Astrocyte (in vitro differentiated cells and primary cell): ENCODE data around the gene MED4.

ENCODE experiments used
- CTCF ChIP-seq: IDR thresholded peaks from 2 replicates; pipeline ENCODE4 v1.5.1; 2011; ENCODE audit warnings: low read depth, mild to moderate bottlenecking, inconsistent platforms, low read length, moderate library complexity; ENCODE audit not compliant: insufficient read depth
- EZH2 ChIP-seq: IDR thresholded peaks from 2 replicates; pipeline ENCODE4 v1.6.1; 2012; ENCODE audit warnings: mild to moderate bottlenecking, low read length, inconsistent platforms; ENCODE audit not compliant: insufficient read depth

GRCh38 chr13:48068952-48069351 is 26.0 kb downstream of the MED4 start:
- TF ChIP-seq CTCF = no peak
- TF ChIP-seq EZH2 = no peak
